ENCODE data around the gene HIC1.

The HIC1 gene

GRCh38 chr17:2055292-2056205, 646 bp downstream of the HIC1 start:
- Histone ChIP-seq H3K9me3 (ENCODE audit: low read length) (peaks cover 5% of the 10 kb centered on the region), H3K4me3 (ENCODE audit: low read length) (peak overlapping the region; percentile 20), H2AFZ (ENCODE audit: low read depth, low read length) (peak overlapping the region; percentile 46), H3K27me3 (ENCODE audit: insufficient read depth, low read length) (no peaks in the 10 kb centered on the region), H3K36me3 (ENCODE audit: insufficient read depth, low read length) (peaks cover 12% of the 10 kb centered on the region), H3K4me1 (ENCODE audit: insufficient read depth, low read length) (peaks cover 14% of the 10 kb centered on the region)

- Histone ChIP-seq H2AFZ (ENCODE audit: low read depth, low read length) (no peak overlapping the region), H3K27me3 (ENCODE audit: insufficient read depth, low read length) (no peaks in the 10 kb centered on the region), H3K4me1 (ENCODE audit: insufficient read depth, low read length) (peaks cover 14% of the 10 kb centered on the region), H3K36me3 (ENCODE audit: insufficient read depth, low read length) (peaks cover 21% of the 10 kb centered on the region), H3K9me3 (ENCODE audit: low read length) (peaks cover 5% of the 10 kb centered on the region), H3K4me3 (ENCODE audit: low read length) (no peak overlapping the region)
These were observed 1.6 kb downstream of the HIC1 start for GRCh38 chr17:2056206-2057174.

GRCh38 chr17:2057175-2057759, 2.4 kb downstream of the HIC1 start:
- Histone ChIP-seq H3K4me3 (ENCODE audit: low read length) (no peak overlapping the region), H3K27me3 (ENCODE audit: insufficient read depth, low read length) (no peaks in the 10 kb centered on the region)

GRCh38 chr17:2057760-2058585, 3.1 kb downstream of the HIC1 start:
- no peaks in the 10 kb centered on the region for H3K27me3 ChIP-seq (ENCODE audit: insufficient read depth, low read length)
- peaks cover 30% of the 10 kb centered on the region for H3K36me3 ChIP-seq (ENCODE audit: insufficient read depth, low read length)
- peaks cover 9% of the 10 kb centered on the region for H3K4me1 ChIP-seq (ENCODE audit: insufficient read depth, low read length)
- no peak overlapping the region for H3K4me3 ChIP-seq (ENCODE audit: low read length)
- H2AFZ ChIP-seq (ENCODE audit: low read depth, low read length), result no peak overlapping the region
- peaks cover 5% of the 10 kb centered on the region for H3K9me3 ChIP-seq (ENCODE audit: low read length)

More at GRCh38 chr17:2057175-2057759, 2.4 kb downstream of the HIC1 start:
- Histone ChIP-seq H3K4me1 (ENCODE audit: insufficient read depth, low read length) (peaks cover 11% of the 10 kb centered on the region), H3K9me3 (ENCODE audit: low read length) (peaks cover 5% of the 10 kb centered on the region), H2AFZ (ENCODE audit: low read depth, low read length) (no peak overlapping the region), H3K36me3 (ENCODE audit: insufficient read depth, low read length) (peaks cover 26% of the 10 kb centered on the region)

GRCh38 chr17:2058586-2059546, 4.0 kb downstream of the HIC1 start:
- Histone ChIP-seq H3K36me3 (ENCODE audit: insufficient read depth, low read length) (peaks cover 35% of the 10 kb centered on the region), H3K9me3 (ENCODE audit: low read length) (peaks cover 5% of the 10 kb centered on the region), H2AFZ (ENCODE audit: low read depth, low read length) (no peak overlapping the region), H3K27me3 (ENCODE audit: insufficient read depth, low read length) (no peaks in the 10 kb centered on the region), H3K4me1 (ENCODE audit: insufficient read depth, low read length) (peaks cover 4% of the 10 kb centered on the region), H3K4me3 (ENCODE audit: low read length) (no peak overlapping the region)

- Histone ChIP-seq H3K4me1 (ENCODE audit: insufficient read depth, low read length) (no peaks in the 10 kb centered on the region), H3K36me3 (ENCODE audit: insufficient read depth, low read length) (peaks cover 43% of the 10 kb centered on the region), H3K27me3 (ENCODE audit: insufficient read depth, low read length) (no peaks in the 10 kb centered on the region), H3K9me3 (ENCODE audit: low read length) (peaks cover 5% of the 10 kb centered on the region), H2AFZ (ENCODE audit: low read depth, low read length) (no peak overlapping the region), H3K4me3 (ENCODE audit: low read length) (no peak overlapping the region)
These were observed 4.9 kb downstream of the HIC1 start for GRCh38 chr17:2059547-2060384.

GRCh38 chr17:2060385-2060658, 5.4 kb downstream of the HIC1 start:
- Histone ChIP-seq H2AFZ (ENCODE audit: low read depth, low read length) (no peak overlapping the region), H3K27me3 (ENCODE audit: insufficient read depth, low read length) (no peaks in the 10 kb centered on the region), H3K9me3 (ENCODE audit: low read length) (peaks cover 5% of the 10 kb centered on the region), H3K4me1 (ENCODE audit: insufficient read depth, low read length) (no peaks in the 10 kb centered on the region), H3K4me3 (ENCODE audit: low read length) (no peak overlapping the region), H3K36me3 (ENCODE audit: insufficient read depth, low read length) (peaks cover 49% of the 10 kb centered on the region)

- H2AFZ ChIP-seq (ENCODE audit: low read depth, low read length), result no peak overlapping the region
- peaks cover 54% of the 10 kb centered on the region for H3K36me3 ChIP-seq (ENCODE audit: insufficient read depth, low read length)
- H3K27me3 ChIP-seq (ENCODE audit: insufficient read depth, low read length), result no peaks in the 10 kb centered on the region
- peaks cover 5% of the 10 kb centered on the region for H3K9me3 ChIP-seq (ENCODE audit: low read length)
- no peaks in the 10 kb centered on the region for H3K4me1 ChIP-seq (ENCODE audit: insufficient read depth, low read length)
- no peak overlapping the region for H3K4me3 ChIP-seq (ENCODE audit: low read length)
These were observed 6.0 kb downstream of the HIC1 start for GRCh38 chr17:2060681-2061440.

- H3K4me1 ChIP-seq (ENCODE audit: insufficient read depth, low read length), result no peaks in the 10 kb centered on the region
- no peak overlapping the region for H3K4me3 ChIP-seq (ENCODE audit: low read length)
- H3K36me3 ChIP-seq (ENCODE audit: insufficient read depth, low read length), result peaks cover 60% of the 10 kb centered on the region
- H3K27me3 ChIP-seq (ENCODE audit: insufficient read depth, low read length), result no peaks in the 10 kb centered on the region
- H2AFZ ChIP-seq (ENCODE audit: low read depth, low read length), result no peak overlapping the region
- H3K9me3 ChIP-seq (ENCODE audit: low read length), result peaks cover 5% of the 10 kb centered on the region
These were observed 6.6 kb downstream of the HIC1 start for GRCh38 chr17:2061441-2061958.

GRCh38 chr17:2062571-2063183, 7.8 kb downstream of the HIC1 start:
- Histone ChIP-seq H2AFZ (ENCODE audit: low read depth, low read length) (no peak overlapping the region), H3K27me3 (ENCODE audit: insufficient read depth, low read length) (no peaks in the 10 kb centered on the region), H3K9me3 (ENCODE audit: low read length) (peaks cover 5% of the 10 kb centered on the region), H3K4me1 (ENCODE audit: insufficient read depth, low read length) (no peaks in the 10 kb centered on the region), H3K36me3 (ENCODE audit: insufficient read depth, low read length) (peaks cover 69% of the 10 kb centered on the region), H3K4me3 (ENCODE audit: low read length) (no peak overlapping the region)
